ENCODE results near the gene CACNA1C.
"Not testable (repeated sequence)": the region's sequence is repeated elsewhere in the genome, so short reads cannot be mapped to it uniquely, and the experiment has no call there.

The CACNA1C gene

DNA sequence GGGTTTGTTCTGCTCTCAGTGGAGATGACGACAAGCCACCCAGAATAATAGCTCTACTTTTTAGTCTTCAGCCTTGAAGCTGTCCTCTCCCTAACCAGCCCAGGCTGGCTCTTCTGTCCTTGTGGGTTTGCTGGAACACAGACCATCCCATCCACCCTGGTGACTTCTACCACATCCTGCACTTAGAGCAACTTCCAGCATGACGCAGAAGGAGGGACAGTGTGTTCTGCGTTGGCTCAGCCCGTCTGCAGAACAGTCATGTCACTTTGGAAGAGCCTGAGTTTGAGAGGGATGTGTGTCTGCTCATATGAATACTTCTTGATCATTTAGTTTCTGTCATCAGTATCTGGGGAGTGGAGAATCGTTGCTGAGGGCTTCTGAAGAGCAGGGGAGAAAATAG is 198.0 kb downstream of the CACNA1C start:
- TF ChIP-seq, protein P1, sequence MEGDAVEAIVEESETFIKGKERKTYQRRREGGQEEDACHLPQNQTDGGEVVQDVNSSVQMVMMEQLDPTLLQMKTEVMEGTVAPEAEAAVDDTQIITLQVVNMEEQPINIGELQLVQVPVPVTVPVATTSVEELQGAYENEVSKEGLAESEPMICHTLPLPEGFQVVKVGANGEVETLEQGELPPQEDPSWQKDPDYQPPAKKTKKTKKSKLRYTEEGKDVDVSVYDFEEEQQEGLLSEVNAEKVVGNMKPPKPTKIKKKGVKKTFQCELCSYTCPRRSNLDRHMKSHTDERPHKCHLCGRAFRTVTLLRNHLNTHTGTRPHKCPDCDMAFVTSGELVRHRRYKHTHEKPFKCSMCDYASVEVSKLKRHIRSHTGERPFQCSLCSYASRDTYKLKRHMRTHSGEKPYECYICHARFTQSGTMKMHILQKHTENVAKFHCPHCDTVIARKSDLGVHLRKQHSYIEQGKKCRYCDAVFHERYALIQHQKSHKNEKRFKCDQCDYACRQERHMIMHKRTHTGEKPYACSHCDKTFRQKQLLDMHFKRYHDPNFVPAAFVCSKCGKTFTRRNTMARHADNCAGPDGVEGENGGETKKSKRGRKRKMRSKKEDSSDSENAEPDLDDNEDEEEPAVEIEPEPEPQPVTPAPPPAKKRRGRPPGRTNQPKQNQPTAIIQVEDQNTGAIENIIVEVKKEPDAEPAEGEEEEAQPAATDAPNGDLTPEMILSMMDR (IDR thresholded peaks at IDR 0.05; ENCODE audit: borderline replicate concordance, control extremely low read depth, extremely low read depth, insufficient read depth, missing control alignments), result no peak
- DNase-seq (ENCODE audit: low spot score), result no peak
- in situ Hi-C loops (cut with MboI; ENCODE audit: low sequenced_read_pairs, unreplicated experiment), result no loop called here

GRCh38 chr12:2251526-2252209 is 198.9 kb downstream of the CACNA1C start:
- no peak for DNase-seq (ENCODE audit: low spot score)
- in situ Hi-C loops (cut with MboI; ENCODE audit: low sequenced_read_pairs, unreplicated experiment), result no loop called here
- TF ChIP-seq, protein P1 (IDR thresholded peaks at IDR 0.05; ENCODE audit: borderline replicate concordance, control extremely low read depth, extremely low read depth, insufficient read depth, missing control alignments), result no peak

GRCh38 chr12:2255311-2255710 is 202.5 kb downstream of the CACNA1C start:
- TF ChIP-seq, protein P1 (IDR thresholded peaks at IDR 0.05; ENCODE audit: borderline replicate concordance, control extremely low read depth, extremely low read depth, insufficient read depth, missing control alignments), result no peak
- DNase-seq (ENCODE audit: low spot score), result no peak
- in situ Hi-C loops (cut with MboI; ENCODE audit: low sequenced_read_pairs, unreplicated experiment), result no loop called here

DNA sequence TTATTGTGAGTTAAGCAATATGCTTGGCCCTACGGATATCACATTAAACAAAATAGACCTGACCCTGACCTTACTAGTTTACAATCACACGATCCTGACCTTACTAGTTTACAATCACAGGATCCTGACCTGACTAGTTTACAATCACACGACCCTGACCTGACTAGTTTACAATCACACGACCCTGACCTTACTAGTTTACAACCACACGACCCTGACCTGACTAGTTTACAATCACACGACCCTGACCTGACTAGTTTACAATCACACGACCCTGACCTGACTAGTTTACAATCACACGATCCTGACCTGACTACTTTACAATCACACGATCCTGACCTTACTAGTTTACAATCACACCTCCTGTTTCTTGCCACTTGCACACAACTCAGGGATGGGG is 202.9 kb downstream of the CACNA1C start:
- in situ Hi-C loops (cut with MboI; ENCODE audit: low sequenced_read_pairs, unreplicated experiment); DNase-seq (ENCODE audit: low spot score): not testable (repeated sequence)

DNA sequence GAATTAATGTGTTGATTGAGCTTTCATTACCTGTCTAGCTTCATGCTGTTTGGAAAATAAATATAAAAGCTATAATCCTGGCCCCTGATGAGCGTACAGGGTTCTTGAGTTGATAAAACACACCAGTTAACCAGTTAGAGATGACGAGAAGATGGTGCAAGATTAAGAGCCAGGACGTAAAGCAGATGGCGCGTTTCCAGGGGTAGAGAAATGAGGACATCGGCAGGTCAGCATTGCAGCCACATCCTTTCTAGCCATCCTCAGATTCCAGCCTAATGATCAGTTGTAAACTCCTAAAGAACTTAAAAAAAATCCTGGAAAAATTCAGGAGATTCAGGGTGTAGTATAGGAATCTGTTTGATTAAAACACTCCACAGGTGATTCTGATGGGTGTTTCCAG is 203.7 kb downstream of the CACNA1C start:
- DNase-seq (ENCODE audit: low spot score), result no peak
- in situ Hi-C loops (cut with MboI; ENCODE audit: low sequenced_read_pairs, unreplicated experiment), result no loop called here
- TF ChIP-seq, protein P1 (IDR thresholded peaks at IDR 0.05; ENCODE audit: borderline replicate concordance, control extremely low read depth, extremely low read depth, insufficient read depth, missing control alignments), result no peak

- DNase-seq (ENCODE audit: low spot score), result no peak
Measured at GRCh38 chr12:2256915-2257314, 204.1 kb downstream of the CACNA1C start.

DNA sequence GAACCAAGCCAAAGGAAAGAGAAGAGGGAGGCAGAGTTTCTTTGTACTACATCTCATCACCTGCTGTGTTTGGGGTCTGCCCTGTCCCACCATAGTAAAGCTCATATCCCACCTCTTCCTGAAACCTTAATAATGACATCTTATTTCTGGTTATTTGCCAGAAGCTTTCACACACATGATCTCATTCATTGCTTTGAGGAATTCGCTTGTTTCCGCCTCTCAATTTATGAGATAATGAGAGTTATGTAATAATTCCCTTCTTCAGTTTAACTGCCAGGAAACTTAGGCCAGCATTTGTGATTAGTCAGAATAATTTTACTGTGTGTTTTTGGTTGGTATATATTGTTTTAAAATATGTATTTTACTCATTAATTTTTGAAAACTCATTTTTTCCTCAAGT is 205.2 kb downstream of the CACNA1C start:
- TF ChIP-seq, protein P1 (IDR thresholded peaks at IDR 0.05; ENCODE audit: borderline replicate concordance, control extremely low read depth, extremely low read depth, insufficient read depth, missing control alignments), result no peak
- no peak for DNase-seq (ENCODE audit: low spot score)
- in situ Hi-C loops (cut with MboI; ENCODE audit: low sequenced_read_pairs, unreplicated experiment), result no loop called here

More at GRCh38 chr12:2256915-2257314, 204.1 kb downstream of the CACNA1C start:
- in situ Hi-C loops (cut with MboI; ENCODE audit: low sequenced_read_pairs, unreplicated experiment), result no loop called here
- TF ChIP-seq, protein P1 (IDR thresholded peaks at IDR 0.05; ENCODE audit: borderline replicate concordance, control extremely low read depth, extremely low read depth, insufficient read depth, missing control alignments), result no peak
